AG04449 (cell line): Measurements from ENCODE around the gene MPG.
"Not testable (repeated sequence)": the region's sequence is repeated elsewhere in the genome, so short reads cannot be mapped to it uniquely, and the experiment has no call there.

Source experiments
- CTCF ChIA-PET: fragments of 350-600 bp; formaldehyde crosslinking; extraction: SDS; loops from one replicate; lab custom pipeline; 2021; ENCODE audit warnings: antibody characterized with exemption; lab: Yijun Ruan, JAX
- POLR2A ChIA-PET: fragments of 400-600, 350-600 bp; formaldehyde crosslinking; extraction: SDS; loops from one replicate; lab custom pipeline; 2020; ENCODE audit warnings: antibody characterized with exemption, inconsistent platforms; lab: Yijun Ruan, JAX
- DNase-seq: peaks from one replicate; pipeline ENCODE4 v3.0.0-alpha.2; 2010; ENCODE audit warnings: low read depth, low spot score
- H3K4me3 ChIP-seq: 2 replicates; pipeline ENCODE4 v1.5.1; 2011; ENCODE audit warnings: low read depth, mild to moderate bottlenecking, control low read depth, low read length
- CTCF ChIP-seq: IDR thresholded peaks from one replicate; pipeline ENCODE4 v1.5.1; 2011; ENCODE audit warnings: mild to moderate bottlenecking, moderate library complexity, low read length, control low read depth, inconsistent platforms; ENCODE audit not compliant: insufficient read depth; ENCODE audit errors: missing control alignments

Gene MPG

GRCh38 chr16:35678-36305 is 42.2 kb upstream of the MPG start:
- H3K4me3 ChIP-seq: no peak overlapping the region
- TF ChIP-seq CTCF: no peak
- CTCF ChIA-PET: no interaction called here
- POLR2A ChIA-PET: no interaction called here
- DNase-seq: no peak

GRCh38 chr16:36336-36984 is 41.6 kb upstream of the MPG start:
- ChIA-PET POLR2A (no interaction called here), CTCF (no interaction called here)
- no peak for TF ChIP-seq CTCF
- DNase-seq: no peak
- H3K4me3 ChIP-seq: no peak overlapping the region

GRCh38 chr16:37511-37910 is 40.5 kb upstream of the MPG start:
- POLR2A ChIA-PET: no interaction called here
- CTCF ChIA-PET: no interaction called here
- no peak for DNase-seq

GRCh38 chr16:38206-38605 is 39.8 kb upstream of the MPG start:
- DNase-seq, CTCF ChIA-PET, POLR2A ChIA-PET, H3K4me3 ChIP-seq: not testable (repeated sequence)

More at GRCh38 chr16:37511-37910, 40.5 kb upstream of the MPG start:
- H3K4me3 ChIP-seq: no peak overlapping the region
- no peak for TF ChIP-seq CTCF

GRCh38 chr16:38941-39892 is 38.8 kb upstream of the MPG start:
- no peak overlapping the region for H3K4me3 ChIP-seq
- CTCF ChIA-PET: no interaction called here
- POLR2A ChIA-PET: no interaction called here
- no peak for DNase-seq
- TF ChIP-seq CTCF: no peak

GRCh38 chr16:41439-42068 is 36.5 kb upstream of the MPG start:
- no peak for DNase-seq
- H3K4me3 ChIP-seq: no peak overlapping the region
- TF ChIP-seq CTCF: no peak
- CTCF ChIA-PET: no interaction called here
- POLR2A ChIA-PET: no interaction called here
